ENCODE measurements around the gene CFAP69.

CFAP69 gene

GRCh38 chr7:90351987-90352386 is 107.0 kb downstream of the CFAP69 start:
- H3K4me3 ChIP-seq = no peak overlapping the region
- H3K27me3 ChIP-seq = no peaks in the 10 kb centered on the region
- H3K4me1 ChIP-seq = peaks cover 7% of the 10 kb centered on the region
- peaks cover 42% of the 10 kb centered on the region for H3K36me3 ChIP-seq
- H3K4me2 ChIP-seq = no peak overlapping the region
- H3K9ac ChIP-seq = no peak overlapping the region
- peaks cover 11% of the 10 kb centered on the region; the same call in 1 of the 2 replicates for H4K20me1 ChIP-seq
- TF ChIP-seq Cebpa-rat (IDR thresholded peaks at IDR 0.05) = no peak
- H3K27ac ChIP-seq = no peak overlapping the region
- H3K9me3 ChIP-seq = peaks cover 4% of the 10 kb centered on the region; the same call in 1 of the 2 replicates

Data from BLaER1 (cell line).